Hypothalamus (tissue), 51 donors: ENCODE measurements around the gene LYZL1.
"Not testable (repeated sequence)": the region's sequence is repeated elsewhere in the genome, so short reads cannot be mapped to it uniquely, and the experiment has no call there.

ENCODE experiments used
- DNase-seq, 51 donors: peaks; one replicate each; lab custom pipeline; 2025; lab: John Stamatoyannopoulos, UW

LYZL1 gene

DNA sequence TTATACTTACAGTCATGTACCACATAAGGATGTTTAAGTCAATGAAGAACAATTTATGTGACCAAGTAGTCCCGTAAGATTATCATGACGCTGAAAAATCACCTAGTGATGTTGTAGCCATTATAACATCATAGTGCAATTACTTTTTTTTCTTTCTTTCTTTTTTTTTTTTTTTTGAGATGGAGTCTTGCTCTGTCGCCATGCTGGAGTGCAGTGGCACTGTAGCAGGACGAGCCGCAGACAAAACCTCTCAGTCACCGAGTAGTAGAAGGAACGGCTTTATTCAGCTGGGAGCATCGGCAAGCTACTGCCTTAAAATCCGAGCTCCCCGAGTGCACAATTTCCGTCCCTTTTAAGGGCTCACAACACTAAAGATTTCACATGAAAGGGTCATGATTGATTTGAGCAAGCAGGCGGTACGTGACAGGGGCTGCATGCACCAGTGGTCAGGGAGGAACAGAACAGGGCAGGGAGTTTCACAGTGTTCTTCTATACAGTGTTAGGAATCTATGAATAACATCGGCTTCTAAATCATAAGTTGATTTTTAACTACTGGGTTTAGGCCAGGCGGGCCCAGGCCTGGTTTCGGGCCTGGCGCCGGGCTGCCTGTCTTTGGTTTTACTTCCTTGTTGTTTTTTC, 71.5 kb downstream of the LYZL1 start:
- not testable (repeated sequence) for DNase-seq
